Thymus (tissue), 11 donors: Measurements from ENCODE around the gene TLR9. TPM values are rescaled to one million over a fixed set of nuclear protein-coding genes. Genes with fewer than 3 reads are reported as not detected.

Source experiments
- DNase-seq, 9 donors: peaks; one replicate each; pipeline ENCODE4 v3.0.0-alpha.2; 2013; ENCODE audit warnings: low spot score in 9 of 9, low read depth in 6 of 9, missing footprints in 1 of 9
- H3K27ac ChIP-seq, 2 donors: one replicate each; pipeline ENCODE4 v1.5.1; 2013; ENCODE audit warnings: control low read depth in 1 of 2, low read depth in 1 of 2, low read length in 1 of 2, mild to moderate bottlenecking in 1 of 2, moderate library complexity in 1 of 2
- H3K27me3 ChIP-seq, 2 donors: one replicate each; pipeline ENCODE4 v1.5.1; 2013; ENCODE audit warnings: low read length in 1 of 2; ENCODE audit not compliant: control insufficient read depth in 2 of 2, insufficient read depth in 1 of 2
- H3K36me3 ChIP-seq, 2 donors: one replicate each; pipeline ENCODE4 v1.5.1; 2013; ENCODE audit warnings: low read length in 1 of 2, mild to moderate bottlenecking in 1 of 2, moderate library complexity in 1 of 2; ENCODE audit not compliant: control insufficient read depth in 2 of 2, insufficient read depth in 2 of 2
- H3K4me1 ChIP-seq, 2 donors: one replicate each; pipeline ENCODE4 v1.5.1; 2013; ENCODE audit warnings: low read length in 2 of 2; ENCODE audit not compliant: control insufficient read depth in 2 of 2, insufficient read depth in 2 of 2
- H3K4me3 ChIP-seq, 2 donors: one replicate each; pipeline ENCODE4 v1.5.1; 2013; ENCODE audit warnings: low read length in 2 of 2, control low read depth in 1 of 2, mild to moderate bottlenecking in 1 of 2
- H3K9me3 ChIP-seq, 2 donors: one replicate each; pipeline ENCODE4 v1.5.1; 2013; ENCODE audit warnings: low read length in 1 of 2, mild to moderate bottlenecking in 1 of 2; ENCODE audit not compliant: control insufficient read depth in 2 of 2, insufficient read depth in 1 of 2
- WGBS: extraction: QIAGEN DNeasy Blood & Tissue Kit; methylation state at CpG from one replicate; pipeline ENCODE4 v1.1.7; 2013; 5-methylcytosine and 5-hydroxymethylcytosine counted together
- polyA plus RNA-seq: library from polyadenylated mRNA; stranded (reverse); fragments of 200-250 nt; gene quantifications from one replicate; pipeline ENCODE4 v1.2.3, GENCODE V29; 2013
- total RNA-seq: library from RNA; stranded (reverse); fragments of 120-200 nt; gene quantifications from one replicate; pipeline ENCODE4 v1.2.4, GENCODE V29; 2013
- donor health status: healthy.

TLR9 gene
- total and polyA plus RNA-seq, 2 donors: 0.59 to 0.66 TPM

DNA sequence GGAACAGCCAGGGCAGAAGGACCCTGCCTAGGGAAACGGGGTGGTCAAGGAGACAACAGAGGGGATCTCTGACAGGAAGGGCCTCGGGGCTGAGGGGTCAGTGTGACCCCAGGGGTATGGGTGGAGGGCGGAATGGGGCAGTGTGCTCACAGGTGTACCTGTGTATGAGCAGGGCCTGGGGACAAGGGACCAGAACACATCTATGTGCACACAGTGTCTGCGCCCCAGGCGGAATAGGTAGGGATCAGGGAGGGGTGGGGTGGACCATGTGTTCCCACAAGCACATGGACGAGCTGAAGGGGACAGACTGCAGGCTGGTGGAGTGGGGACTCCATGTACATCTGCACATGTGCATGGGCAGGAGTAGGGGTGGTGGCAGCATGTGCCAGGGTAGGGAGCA, 5.0 kb upstream of the TLR9 start:
- no peak overlapping the region for H3K4me3 ChIP-seq
- peaks cover 0 to 6% of the 10 kb centered on the region in 2 donors for H3K9me3 ChIP-seq
- peaks cover 74 to 82% of the 10 kb centered on the region in 2 donors for H3K36me3 ChIP-seq
- no peaks in the 10 kb centered on the region for H3K27me3 ChIP-seq
- H3K4me1 ChIP-seq: peaks cover 27 to 59% of the 10 kb centered on the region in 2 donors
- WGBS: 99% methylated on average over 6 of the region's 6 CpGs
- H3K27ac ChIP-seq: no peak overlapping the region
- DNase-seq: no peak

GRCh38 chr3:52229656-52230055, 4.2 kb upstream of the TLR9 start:
- 98% methylated on average over 13 of the region's 13 CpGs for WGBS
- Histone ChIP-seq H3K4me3 (no peak overlapping the region), H3K36me3 (peaks cover 66 to 75% of the 10 kb centered on the region in 2 donors), H3K9me3 (peaks cover 0 to 6% of the 10 kb centered on the region in 2 donors), H3K4me1 (peaks cover 33 to 66% of the 10 kb centered on the region in 2 donors), H3K27ac (no peak overlapping the region), H3K27me3 (no peaks in the 10 kb centered on the region)
- no peak for DNase-seq

- Histone ChIP-seq H3K27ac (no peak overlapping the region), H3K4me1 (peaks cover 42 to 75% of the 10 kb centered on the region in 2 donors), H3K36me3 (peaks cover 58 to 67% of the 10 kb centered on the region in 2 donors), H3K27me3 (no peaks in the 10 kb centered on the region), H3K4me3 (no peak overlapping the region), H3K9me3 (peaks cover 0 to 9% of the 10 kb centered on the region in 2 donors)
- 98% methylated on average over 21 of the region's 21 CpGs for WGBS
- no peak for DNase-seq
Observed at GRCh38 chr3:52228751-52229291, 3.4 kb upstream of the TLR9 start.

- peaks cover 47 to 79% of the 10 kb centered on the region in 2 donors for H3K4me1 ChIP-seq
- peaks cover 58 to 69% of the 10 kb centered on the region in 2 donors for H3K36me3 ChIP-seq
- 96% methylated on average over 10 of the region's 10 CpGs for WGBS
- H3K4me3 ChIP-seq: no peak overlapping the region
- H3K27ac ChIP-seq: peak overlapping the region in 1 of 2 donors; percentile 33
- H3K27me3 ChIP-seq: no peaks in the 10 kb centered on the region
- peaks cover 0 to 14% of the 10 kb centered on the region in 2 donors for H3K9me3 ChIP-seq
- no peak for DNase-seq
Observed at GRCh38 chr3:52228266-52228665, 2.8 kb upstream of the TLR9 start.

DNA sequence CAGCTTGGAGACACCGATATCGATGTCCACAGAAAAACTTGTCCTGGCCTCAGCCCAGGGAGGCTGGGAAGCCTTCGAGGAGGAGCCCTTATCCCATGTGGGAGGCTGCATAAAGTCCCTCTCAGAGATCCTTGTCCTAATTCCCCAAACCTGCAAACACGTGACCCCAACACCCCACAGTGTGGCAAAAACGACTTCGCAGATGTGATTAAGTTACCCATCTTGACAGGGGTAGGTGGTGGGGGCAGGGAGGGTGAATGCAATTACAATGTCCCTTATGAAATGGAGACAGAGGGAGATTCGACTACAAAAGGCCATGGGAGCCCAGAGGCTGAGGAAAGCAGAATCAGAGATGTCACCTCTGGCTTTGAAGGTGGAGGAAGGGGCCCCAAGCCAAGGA, 2.3 kb upstream of the TLR9 start:
- WGBS: 96% methylated on average over 7 of the region's 7 CpGs
- no peaks in the 10 kb centered on the region for H3K27me3 ChIP-seq
- H3K4me3 ChIP-seq: no peak overlapping the region
- DNase-seq: no peak
- peaks cover 50 to 79% of the 10 kb centered on the region in 2 donors for H3K4me1 ChIP-seq
- peaks cover 0 to 14% of the 10 kb centered on the region in 2 donors for H3K9me3 ChIP-seq
- peak overlapping the region in 1 of 2 donors; percentile 94 for H3K27ac ChIP-seq
- H3K36me3 ChIP-seq: peaks cover 54 to 70% of the 10 kb centered on the region in 2 donors

DNA sequence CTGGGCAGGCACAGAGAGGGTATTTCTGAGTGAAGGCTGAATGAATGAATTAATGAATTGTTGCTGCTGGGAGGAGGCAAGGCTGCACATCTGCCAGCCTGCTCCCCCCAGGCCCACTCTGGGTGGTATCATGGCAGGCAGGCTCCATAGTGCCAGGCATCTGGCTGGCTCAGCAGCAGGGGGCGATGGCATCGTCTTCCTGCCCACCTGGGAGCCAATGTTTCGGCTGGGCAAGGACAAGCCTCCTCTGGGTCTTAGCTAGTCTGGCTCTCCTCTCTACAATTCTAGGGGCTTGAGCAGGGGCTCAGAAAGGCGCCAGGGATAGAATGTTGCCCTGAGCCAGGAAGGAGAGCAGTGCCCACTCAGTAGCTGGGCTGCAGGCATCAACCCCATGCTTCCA, 1.7 kb upstream of the TLR9 start:
- WGBS: 79% methylated on average over 4 of the region's 4 CpGs
- peaks cover 0 to 19% of the 10 kb centered on the region in 2 donors for H3K9me3 ChIP-seq
- DNase-seq: peak in 1 of 9 donors; percentile 61
- no peaks in the 10 kb centered on the region for H3K27me3 ChIP-seq
- H3K36me3 ChIP-seq: peaks cover 54 to 71% of the 10 kb centered on the region in 2 donors
- no peak overlapping the region for H3K4me3 ChIP-seq
- peak overlapping the region in 1 of 2 donors; percentile 94 for H3K27ac ChIP-seq
- H3K4me1 ChIP-seq: peaks cover 54 to 80% of the 10 kb centered on the region in 2 donors

DNA sequence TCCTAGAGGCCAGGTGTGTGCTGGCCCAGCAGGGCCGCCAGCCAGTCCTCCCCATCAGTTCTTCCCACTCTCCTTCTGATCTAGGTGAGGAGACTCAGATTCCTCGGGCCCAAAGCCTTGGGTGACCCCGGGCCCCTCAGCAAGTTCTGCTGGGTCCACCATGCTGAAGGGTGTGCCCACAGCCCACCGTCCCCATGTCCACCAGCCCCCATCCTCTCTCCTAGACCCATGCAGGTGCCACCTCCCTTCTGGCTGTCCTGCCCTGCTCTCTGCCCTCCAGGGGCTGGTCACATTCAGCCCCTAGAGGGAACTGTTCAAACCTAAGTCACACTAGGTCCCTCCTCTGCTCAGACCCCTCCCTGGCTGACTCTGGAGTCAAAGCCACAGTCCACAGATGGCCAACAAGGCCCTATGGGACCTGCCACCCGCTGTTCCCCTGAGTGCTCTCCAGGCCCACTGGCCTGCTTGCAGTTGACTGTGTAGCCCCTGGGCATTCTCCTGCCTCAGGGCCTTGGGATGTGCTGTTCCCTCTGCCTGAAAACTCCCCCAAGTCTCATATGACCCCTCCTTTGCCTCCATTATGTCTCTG, 878 bp upstream of the TLR9 start:
- peaks cover 51 to 69% of the 10 kb centered on the region in 2 donors for H3K36me3 ChIP-seq
- H3K4me1 ChIP-seq: peaks cover 52 to 80% of the 10 kb centered on the region in 2 donors
- 49% methylated on average over 5 of the region's 5 CpGs for WGBS
- H3K9me3 ChIP-seq: peaks cover 0 to 26% of the 10 kb centered on the region in 2 donors
- H3K27ac ChIP-seq: peak overlapping the region; percentile 77 to 94
- H3K27me3 ChIP-seq: no peaks in the 10 kb centered on the region
- DNase-seq: no peak
- H3K4me3 ChIP-seq: no peak overlapping the region

GRCh38 chr3:52223449-52224408, 1.7 kb downstream of the TLR9 start:
- Histone ChIP-seq H3K27ac (peak overlapping the region; percentile 82 to 94), H3K27me3 (no peaks in the 10 kb centered on the region), H3K36me3 (peaks cover 25 to 56% of the 10 kb centered on the region in 2 donors), H3K9me3 (peaks cover 0 to 26% of the 10 kb centered on the region in 2 donors), H3K4me1 (peaks cover 57 to 99% of the 10 kb centered on the region in 2 donors), H3K4me3 (peak overlapping the region in 1 of 2 donors; percentile 40)
- 98% methylated on average over 32 of the region's 32 CpGs for WGBS
- no peak for DNase-seq
